Astrocyte (in vitro differentiated cells and primary cell): Measurements from ENCODE around the gene TCF7L2. TPM values are rescaled to one million over a fixed set of nuclear protein-coding genes. Genes with fewer than 3 reads are reported as not detected.

ENCODE experiments used
- DNase-seq: peaks from one replicate; pipeline ENCODE4 v3.0.0-alpha.2; 2010; ENCODE audit warnings: low read depth
- FAIRE-seq: peaks from 2 replicates; lab custom pipeline; 2011; peaks lifted over from hg19 to GRCh38; lab: Jason Lieb, UNC
- H2AFZ ChIP-seq: 2 replicates; pipeline ENCODE4 v1.6.0; 2012; ENCODE audit warnings: low read depth, low read length, inconsistent platforms
- H3K27ac ChIP-seq: 2 replicates; pipeline ENCODE4 v1.5.1; 2011; ENCODE audit warnings: low read depth, low read length, inconsistent platforms
- H3K27me3 ChIP-seq: 2 replicates; pipeline ENCODE4 v1.6.0; 2011; ENCODE audit warnings: low read length, inconsistent platforms; ENCODE audit not compliant: insufficient read depth
- H3K36me3 ChIP-seq: 2 replicates; pipeline ENCODE4 v1.5.1; 2011; ENCODE audit warnings: low read length, inconsistent platforms; ENCODE audit not compliant: insufficient read depth
- H3K4me1 ChIP-seq: 2 replicates; pipeline ENCODE4 v1.5.1; 2011; ENCODE audit warnings: low read length, inconsistent platforms; ENCODE audit not compliant: insufficient read depth
- H3K4me2 ChIP-seq: 2 replicates; pipeline ENCODE4 v1.6.0; 2012; ENCODE audit warnings: low read length, inconsistent platforms
- H3K4me3 ChIP-seq: 2 replicates; pipeline ENCODE4 v1.5.1; 2011; ENCODE audit warnings: low read depth, mild to moderate bottlenecking, low read length, inconsistent platforms; ENCODE audit not compliant: insufficient read depth
- H3K79me2 ChIP-seq: 2 replicates; pipeline ENCODE4 v1.6.0; 2012; ENCODE audit warnings: mild to moderate bottlenecking, low read length, inconsistent platforms; ENCODE audit not compliant: insufficient read depth
- H3K9ac ChIP-seq: 2 replicates; pipeline ENCODE4 v1.6.0; 2012; ENCODE audit warnings: mild to moderate bottlenecking, low read length, inconsistent platforms
- H3K9me3 ChIP-seq: 2 replicates; pipeline ENCODE4 v1.5.1; 2012; ENCODE audit warnings: low read depth, mild to moderate bottlenecking, low read length, inconsistent platforms; ENCODE audit not compliant: insufficient read depth
- H4K20me1 ChIP-seq: 2 replicates; pipeline ENCODE4 v1.6.0; 2012; ENCODE audit warnings: low read length, inconsistent platforms; ENCODE audit not compliant: insufficient read depth
- H3K27ac Mint-ChIP-seq: one replicate; pipeline ENCODE4 v1.8.0; 2021; ENCODE audit warnings: mild to moderate bottlenecking, mixed read lengths; ENCODE audit not compliant: unreplicated experiment
- H3K27me3 Mint-ChIP-seq: one replicate; pipeline ENCODE4 v1.8.0; 2021; ENCODE audit warnings: low read depth, mixed read lengths; ENCODE audit not compliant: unreplicated experiment
- H3K36me3 Mint-ChIP-seq: one replicate; pipeline ENCODE4 v1.8.0; 2021; ENCODE audit warnings: low read depth, mixed read lengths; ENCODE audit not compliant: unreplicated experiment
- H3K4me1 Mint-ChIP-seq: one replicate; pipeline ENCODE4 v1.8.0; 2021; ENCODE audit warnings: low read depth, mixed read lengths; ENCODE audit not compliant: unreplicated experiment
- H3K4me3 Mint-ChIP-seq: one replicate; pipeline ENCODE4 v1.8.0; 2021; ENCODE audit warnings: mild to moderate bottlenecking, moderate library complexity, mixed read lengths; ENCODE audit not compliant: unreplicated experiment
- H3K9me3 Mint-ChIP-seq: one replicate; pipeline ENCODE4 v1.8.0; 2021; ENCODE audit warnings: mild to moderate bottlenecking, mixed read lengths; ENCODE audit not compliant: unreplicated experiment
- EZH2 ChIP-seq: IDR thresholded peaks from 2 replicates; pipeline ENCODE4 v1.6.1; 2012; ENCODE audit warnings: mild to moderate bottlenecking, low read length, inconsistent platforms; ENCODE audit not compliant: insufficient read depth
- total RNA-seq: library from RNA; stranded (reverse); gene quantifications from 2 replicates; pipeline ENCODE4 v1.2.1, GENCODE V29; 2021
- TF ChIP-seq, protein P1 (sequence below): IDR thresholded peaks from 2 replicates; pipeline ENCODE4 v1.5.1; 2011; ENCODE audit warnings: low read depth, mild to moderate bottlenecking, inconsistent platforms, low read length, moderate library complexity; ENCODE audit not compliant: insufficient read depth

The TCF7L2 gene
- total RNA-seq, 1 donor from 2014 or later = 52.4 TPM

- H3K4me1 ChIP-seq = no peaks in the 10 kb centered on the region
- no peak overlapping the region for H3K27ac Mint-ChIP-seq
- H3K4me3 Mint-ChIP-seq = no peak overlapping the region
- peaks cover 2% of the 10 kb centered on the region for H3K36me3 Mint-ChIP-seq
- FAIRE-seq (no peak), DNase-seq (no peak)
- H3K4me3 ChIP-seq = no peak overlapping the region
- H3K79me2 ChIP-seq = peaks cover 24% of the 10 kb centered on the region
- H3K9me3 ChIP-seq = no peaks in the 10 kb centered on the region
- H3K36me3 ChIP-seq = no peaks in the 10 kb centered on the region
- H3K4me2 ChIP-seq = no peak overlapping the region
- H4K20me1 ChIP-seq = peaks cover 19% of the 10 kb centered on the region
- H3K9ac ChIP-seq = no peak overlapping the region
- H3K27me3 Mint-ChIP-seq = no peaks in the 10 kb centered on the region
- H3K9me3 Mint-ChIP-seq = no peaks in the 10 kb centered on the region
- TF ChIP-seq EZH2 = no peak
- TF ChIP-seq, protein P1, sequence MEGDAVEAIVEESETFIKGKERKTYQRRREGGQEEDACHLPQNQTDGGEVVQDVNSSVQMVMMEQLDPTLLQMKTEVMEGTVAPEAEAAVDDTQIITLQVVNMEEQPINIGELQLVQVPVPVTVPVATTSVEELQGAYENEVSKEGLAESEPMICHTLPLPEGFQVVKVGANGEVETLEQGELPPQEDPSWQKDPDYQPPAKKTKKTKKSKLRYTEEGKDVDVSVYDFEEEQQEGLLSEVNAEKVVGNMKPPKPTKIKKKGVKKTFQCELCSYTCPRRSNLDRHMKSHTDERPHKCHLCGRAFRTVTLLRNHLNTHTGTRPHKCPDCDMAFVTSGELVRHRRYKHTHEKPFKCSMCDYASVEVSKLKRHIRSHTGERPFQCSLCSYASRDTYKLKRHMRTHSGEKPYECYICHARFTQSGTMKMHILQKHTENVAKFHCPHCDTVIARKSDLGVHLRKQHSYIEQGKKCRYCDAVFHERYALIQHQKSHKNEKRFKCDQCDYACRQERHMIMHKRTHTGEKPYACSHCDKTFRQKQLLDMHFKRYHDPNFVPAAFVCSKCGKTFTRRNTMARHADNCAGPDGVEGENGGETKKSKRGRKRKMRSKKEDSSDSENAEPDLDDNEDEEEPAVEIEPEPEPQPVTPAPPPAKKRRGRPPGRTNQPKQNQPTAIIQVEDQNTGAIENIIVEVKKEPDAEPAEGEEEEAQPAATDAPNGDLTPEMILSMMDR = no peak
- no peaks in the 10 kb centered on the region for H3K27me3 ChIP-seq
- H3K4me1 Mint-ChIP-seq = peaks cover 11% of the 10 kb centered on the region
- H3K27ac ChIP-seq = no peak overlapping the region
- H2AFZ ChIP-seq = no peak overlapping the region
Observed at GRCh38 chr10:113115556-113115955, 165.5 kb downstream of the TCF7L2 start.

DNA sequence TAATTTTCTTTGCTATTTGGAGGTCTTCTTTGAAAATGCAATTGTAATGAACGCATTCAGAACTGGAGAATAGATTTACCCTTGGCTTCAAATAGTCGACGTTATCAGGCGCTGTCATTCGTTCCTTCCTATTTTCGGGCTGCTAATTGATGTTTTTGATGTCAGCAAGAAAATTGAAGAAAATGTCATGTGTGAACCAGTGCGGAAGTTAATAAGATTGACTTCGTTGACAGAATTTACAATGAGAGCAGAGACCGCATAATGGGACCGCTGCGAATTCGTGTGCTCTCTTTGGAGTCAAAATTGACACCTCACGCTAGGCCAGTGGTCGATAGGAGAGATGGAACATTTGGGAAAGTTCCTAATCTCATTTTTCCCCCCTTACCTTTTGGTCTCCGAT is 168.8 kb downstream of the TCF7L2 start:
- peaks cover 17% of the 10 kb centered on the region for H4K20me1 ChIP-seq
- no peak overlapping the region for H3K9ac ChIP-seq
- H2AFZ ChIP-seq = no peak overlapping the region
- H3K27ac ChIP-seq = no peak overlapping the region
- no peaks in the 10 kb centered on the region for H3K27me3 ChIP-seq
- H3K79me2 ChIP-seq = peaks cover 34% of the 10 kb centered on the region
- Mint-ChIP-seq H3K4me1 (peaks cover 30% of the 10 kb centered on the region), H3K9me3 (no peaks in the 10 kb centered on the region), H3K4me3 (no peak overlapping the region), H3K27me3 (no peaks in the 10 kb centered on the region), H3K27ac (no peak overlapping the region), H3K36me3 (no peaks in the 10 kb centered on the region)
- no peak overlapping the region for H3K4me3 ChIP-seq
- FAIRE-seq (no peak), DNase-seq (no peak)
- TF ChIP-seq, protein P1 = no peak
- TF ChIP-seq EZH2 = no peak
- H3K4me2 ChIP-seq = no peak overlapping the region
- no peaks in the 10 kb centered on the region for H3K4me1 ChIP-seq
- no peaks in the 10 kb centered on the region for H3K36me3 ChIP-seq
- no peaks in the 10 kb centered on the region for H3K9me3 ChIP-seq

GRCh38 chr10:113119801-113120200 is 169.8 kb downstream of the TCF7L2 start:
- H3K9me3 ChIP-seq = no peaks in the 10 kb centered on the region
- H3K36me3 ChIP-seq = no peaks in the 10 kb centered on the region
- peaks cover 20% of the 10 kb centered on the region for H4K20me1 ChIP-seq
- Mint-ChIP-seq H3K9me3 (no peaks in the 10 kb centered on the region), H3K4me1 (peaks cover 31% of the 10 kb centered on the region), H3K27me3 (no peaks in the 10 kb centered on the region), H3K36me3 (no peaks in the 10 kb centered on the region), H3K27ac (no peak overlapping the region), H3K4me3 (no peak overlapping the region)
- DNase-seq (no peak), FAIRE-seq (no peak)
- TF ChIP-seq EZH2 = no peak
- TF ChIP-seq, protein P1 = no peak
- H2AFZ ChIP-seq = no peak overlapping the region
- H3K9ac ChIP-seq = no peak overlapping the region
- peaks cover 31% of the 10 kb centered on the region for H3K79me2 ChIP-seq
- no peak overlapping the region for H3K27ac ChIP-seq
- no peaks in the 10 kb centered on the region for H3K4me1 ChIP-seq
- H3K27me3 ChIP-seq = no peaks in the 10 kb centered on the region
- no peak overlapping the region for H3K4me3 ChIP-seq
- H3K4me2 ChIP-seq = no peak overlapping the region
